Measurements from ENCODE around the gene SPINT4. TPM values are rescaled to one million over a fixed set of nuclear protein-coding genes. Genes with fewer than 3 reads are reported as not detected.

SPINT4 gene
- total RNA-seq, 1 donor from 2014 or later, result not detected

DNA sequence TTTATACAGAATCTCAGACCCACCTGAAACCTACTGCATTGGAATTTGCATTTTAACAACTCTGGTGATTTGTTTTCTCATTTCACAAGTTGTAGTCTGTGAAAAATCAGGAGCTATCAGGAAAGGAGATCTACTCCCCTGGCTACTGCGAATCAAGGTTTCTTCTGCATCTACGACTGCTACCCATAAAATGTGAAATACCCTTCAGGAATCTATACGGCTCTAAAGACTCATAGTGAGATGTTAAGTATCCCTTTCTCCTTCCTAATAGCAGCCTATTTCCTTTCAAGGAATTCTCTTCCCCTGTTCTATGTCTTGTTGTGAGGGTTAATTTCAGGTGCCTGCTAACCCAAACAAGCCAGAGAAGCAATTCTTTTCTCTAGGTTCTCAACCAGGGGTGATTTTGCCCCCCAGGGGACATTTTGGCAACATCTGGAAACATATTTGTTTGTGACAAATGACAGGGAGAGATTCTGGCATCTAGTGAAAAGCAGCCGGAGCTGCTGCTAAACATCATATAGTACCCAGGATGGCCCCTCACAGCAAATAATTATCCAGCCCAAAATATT, 43.2 kb downstream of the SPINT4 start:
- no peak for DNase-seq (ENCODE audit: low spot score)

DNA sequence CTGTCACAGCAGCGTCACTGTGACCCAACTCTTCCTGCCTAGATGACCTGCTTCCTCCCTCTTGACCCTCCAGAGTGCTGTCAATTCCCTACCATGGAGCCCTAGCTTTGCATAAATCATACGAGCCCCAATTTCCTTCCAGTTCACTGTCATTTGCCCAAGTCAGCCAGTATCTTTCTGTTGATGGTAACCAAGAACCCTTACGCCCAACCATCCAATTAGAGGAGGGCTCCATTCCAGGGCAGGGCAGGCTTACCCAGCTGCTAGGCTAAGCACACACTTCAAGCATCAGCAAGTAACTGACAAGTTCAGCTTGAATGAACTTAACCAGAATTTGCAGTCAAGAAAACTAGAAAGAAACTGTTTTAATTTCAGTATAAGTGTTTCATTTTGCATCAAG, 43.8 kb downstream of the SPINT4 start:
- no peak for DNase-seq (ENCODE audit: low spot score)

DNA sequence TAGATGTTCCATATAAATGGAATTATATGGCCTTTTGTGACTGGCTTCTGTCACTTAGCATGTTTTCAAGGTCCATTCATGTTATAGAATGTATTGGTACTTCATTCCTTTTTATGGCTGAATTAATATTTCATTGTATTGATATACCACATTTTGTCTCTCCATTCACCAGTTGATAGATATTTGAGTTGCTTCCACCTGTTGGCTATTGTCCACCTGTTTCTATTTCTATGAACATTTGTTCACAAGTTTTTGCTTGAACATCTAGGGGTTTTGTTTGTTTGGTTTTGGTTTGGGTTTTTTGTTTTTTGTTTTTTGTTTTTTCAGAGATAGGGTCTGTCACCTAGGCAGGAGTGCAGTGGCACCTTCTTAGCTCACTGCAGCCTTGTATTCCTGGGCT, 46.3 kb downstream of the SPINT4 start:
- no peak for DNase-seq (ENCODE audit: low spot score)

DNA sequence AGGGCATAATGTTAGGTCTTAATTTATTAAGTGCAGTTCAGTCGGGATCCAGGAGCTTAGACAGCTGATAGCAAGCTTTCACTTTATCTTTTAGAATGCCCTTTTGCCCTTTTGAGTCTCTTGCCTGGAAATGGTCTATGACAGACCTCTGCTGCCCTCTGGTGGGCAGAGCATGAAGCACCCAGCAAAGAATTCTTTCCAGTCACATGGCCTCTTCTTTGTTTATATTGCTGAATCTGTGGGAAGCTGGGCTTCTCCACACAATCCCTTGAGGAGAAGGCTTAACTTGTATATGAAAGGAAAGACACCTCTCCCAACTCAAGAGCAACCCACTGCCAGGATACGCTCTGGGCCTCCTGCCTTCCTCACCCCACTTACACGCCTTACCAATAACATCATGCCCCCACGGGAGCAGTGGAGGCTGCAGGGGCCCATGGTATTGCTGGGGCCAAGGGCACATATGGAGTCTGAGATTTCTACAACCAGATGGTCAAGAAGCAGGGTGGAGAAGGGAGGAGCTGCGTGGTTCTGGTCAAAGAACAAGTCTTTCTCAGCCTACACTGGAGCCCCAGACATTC, 49.1 kb downstream of the SPINT4 start:
- peak; percentile 85 for DNase-seq (ENCODE audit: low spot score)

DNA sequence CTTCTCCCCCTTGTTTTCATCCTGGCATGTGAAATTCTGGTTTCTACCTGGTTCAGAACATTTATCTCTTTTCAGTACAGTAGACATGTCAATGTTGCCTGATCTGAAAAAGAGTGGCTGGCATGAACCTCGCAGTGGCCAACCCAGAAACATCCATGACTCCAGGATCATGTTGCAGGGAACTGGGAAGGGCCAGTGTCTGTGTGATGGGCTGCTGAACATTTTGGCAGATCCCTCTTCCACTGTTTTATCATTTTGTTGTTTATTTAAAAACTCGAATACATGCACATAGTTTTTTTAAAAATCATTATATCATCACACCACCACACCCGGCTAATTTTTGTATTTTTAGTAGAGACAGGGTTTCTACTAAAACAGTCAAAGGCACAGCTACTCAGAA, 50.5 kb downstream of the SPINT4 start:
- no peak for DNase-seq (ENCODE audit: low spot score)

DNA sequence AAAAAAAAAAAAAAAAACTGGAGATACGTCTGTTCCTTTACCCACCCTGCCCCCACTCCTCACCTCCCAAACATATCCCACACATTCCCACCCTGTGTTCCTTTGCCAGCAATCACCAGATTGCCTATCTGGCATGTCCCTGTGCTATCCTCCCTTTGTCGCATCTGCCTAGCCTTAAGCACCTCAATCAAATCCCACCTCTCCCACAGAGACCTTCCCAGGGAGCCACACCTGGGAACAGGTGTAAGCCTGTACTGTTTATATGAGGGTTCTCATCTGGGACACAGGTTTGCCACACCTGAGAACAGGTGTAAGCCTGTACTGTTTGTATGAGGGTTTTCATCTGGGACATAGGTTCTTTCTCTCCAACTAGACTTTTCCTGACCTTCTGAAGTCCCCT, 52.8 kb downstream of the SPINT4 start:
- DNase-seq (ENCODE audit: low spot score), result no peak

DNA sequence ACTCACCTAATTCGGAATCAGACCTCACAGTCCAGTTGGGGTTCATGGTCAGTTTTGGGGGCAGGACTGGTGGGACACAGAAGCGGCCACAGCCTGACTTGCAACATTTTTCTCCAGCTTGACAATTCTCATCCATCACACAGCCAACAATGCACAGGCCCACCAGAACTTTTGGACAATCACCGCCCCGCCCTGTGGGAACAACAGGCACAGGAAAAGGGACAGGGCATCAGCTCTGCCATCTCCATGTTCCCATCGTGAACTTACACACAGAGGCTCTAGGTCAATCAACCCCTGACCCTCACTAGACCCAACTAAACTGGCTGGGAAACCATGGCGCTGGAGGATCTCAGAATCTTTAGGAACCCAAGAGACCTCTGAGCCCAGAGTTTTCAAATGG, 53.3 kb downstream of the SPINT4 start:
- no peak for DNase-seq (ENCODE audit: low spot score)

Other genes starting within 250 kb of the SPINT4 start
- not detected for gene SPINT3, start 206.7 kb upstream of the SPINT4 start, total RNA-seq
- not detected for gene WFDC6, start 182.9 kb upstream of the SPINT4 start, total RNA-seq
- not detected for gene EPPIN, start 174.9 kb upstream of the SPINT4 start, total RNA-seq
- not detected for gene WFDC8, start 143.1 kb upstream of the SPINT4 start, total RNA-seq
- not detected for gene WFDC10A, start 92.6 kb upstream of the SPINT4 start, total RNA-seq
- gene WFDC9, start 91.1 kb upstream of the SPINT4 start, total RNA-seq, result not detected
- gene WFDC11, start 52.1 kb upstream of the SPINT4 start, total RNA-seq, result not detected
- not detected for gene WFDC13, start 20.3 kb upstream of the SPINT4 start, total RNA-seq
- gene WFDC10B, start 17.3 kb upstream of the SPINT4 start, total RNA-seq, result 0.49 TPM
- gene WFDC3, start 69.5 kb downstream of the SPINT4 start, total RNA-seq, result 1.8 TPM
- 26.4 TPM for gene DNTTIP1, start 69.6 kb downstream of the SPINT4 start, total RNA-seq
- gene UBE2C, start 90.3 kb downstream of the SPINT4 start, total RNA-seq, result 2.9 TPM
- gene TNNC2, start 105.0 kb downstream of the SPINT4 start, total RNA-seq, result 0.81 TPM
- 34.6 TPM for gene SNX21, start 111.5 kb downstream of the SPINT4 start, total RNA-seq
- gene ACOT8, start 135.0 kb downstream of the SPINT4 start, total RNA-seq, result 35.7 TPM
- 4.7 TPM for gene ZSWIM3, start 135.3 kb downstream of the SPINT4 start, total RNA-seq
- 14.6 TPM for gene ZSWIM1, start 158.9 kb downstream of the SPINT4 start, total RNA-seq
- gene SPATA25, start 165.3 kb downstream of the SPINT4 start, total RNA-seq, result 2.8 TPM
- 5.9 TPM for gene NEURL2, start 168.9 kb downstream of the SPINT4 start, total RNA-seq
- gene CTSA, start 169.0 kb downstream of the SPINT4 start, total RNA-seq, result 153 TPM
- gene PLTP, start 189.8 kb downstream of the SPINT4 start, total RNA-seq, result 111 TPM
- gene PCIF1, start 212.3 kb downstream of the SPINT4 start, total RNA-seq, result 29.3 TPM
- 19.4 TPM for gene ZNF335, start 249.9 kb downstream of the SPINT4 start, total RNA-seq